NOMO-1 treated with dmso at 0.1 percent for 144 hours (cell line): ENCODE results near the gene BATF3.
A peak's percentile ranks its signal among the peaks of the same experiment; 100 is the strongest.

Experiments
- DNase-seq: peaks from one replicate; lab custom pipeline; 2025; ENCODE audit not compliant: unreplicated experiment; lab: John Stamatoyannopoulos, UW

The BATF3 gene

DNA sequence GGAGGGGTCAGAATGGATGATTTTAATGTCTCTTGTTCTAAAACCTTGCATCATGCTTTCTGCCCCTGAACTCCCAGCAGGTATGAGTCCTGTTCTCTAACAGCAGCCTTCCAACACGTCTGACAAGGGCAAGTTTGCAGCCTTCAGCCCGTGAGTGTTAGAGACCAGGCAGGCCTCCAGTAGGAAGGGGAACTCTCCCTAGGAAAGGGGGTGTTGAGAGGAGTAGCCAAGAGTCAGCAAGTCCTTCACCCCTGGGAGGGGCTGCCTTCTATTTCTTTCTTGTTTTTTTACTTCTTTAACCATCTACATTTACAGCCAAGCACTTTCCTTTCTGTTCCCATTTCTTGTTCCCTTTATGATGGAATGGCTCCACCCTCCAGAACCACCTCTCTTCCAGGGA lies 14.2 kb downstream of the BATF3 start:
- DNase-seq, result no peak

DNA sequence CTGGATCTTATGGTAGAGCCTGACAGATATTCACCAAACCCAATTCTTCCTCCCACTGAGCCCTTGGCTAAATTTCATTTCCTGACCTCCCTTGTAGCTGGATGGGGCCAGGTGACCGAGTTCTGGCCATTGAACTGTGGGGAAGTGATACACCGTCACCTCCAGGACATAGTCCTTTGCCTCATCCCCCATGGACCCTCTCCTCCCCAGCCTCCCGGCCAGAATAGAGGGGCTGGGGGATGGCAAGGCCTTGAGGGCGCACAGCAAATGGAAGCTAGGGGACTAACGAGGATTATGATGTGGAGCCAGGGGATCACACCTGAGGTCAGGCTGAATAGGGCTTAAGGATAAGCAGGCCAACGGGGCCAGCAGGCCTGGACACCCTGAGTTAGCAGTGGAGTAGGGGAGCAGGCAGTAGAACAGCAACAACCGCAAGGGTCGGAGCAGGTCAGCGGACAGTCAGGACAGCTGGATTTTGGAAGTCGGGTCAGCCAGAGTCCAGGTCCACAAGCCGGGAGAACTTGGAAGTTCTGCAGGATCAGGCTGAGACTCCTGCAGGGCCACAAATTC lies 15.0 kb downstream of the BATF3 start:
- no peak for DNase-seq

DNA sequence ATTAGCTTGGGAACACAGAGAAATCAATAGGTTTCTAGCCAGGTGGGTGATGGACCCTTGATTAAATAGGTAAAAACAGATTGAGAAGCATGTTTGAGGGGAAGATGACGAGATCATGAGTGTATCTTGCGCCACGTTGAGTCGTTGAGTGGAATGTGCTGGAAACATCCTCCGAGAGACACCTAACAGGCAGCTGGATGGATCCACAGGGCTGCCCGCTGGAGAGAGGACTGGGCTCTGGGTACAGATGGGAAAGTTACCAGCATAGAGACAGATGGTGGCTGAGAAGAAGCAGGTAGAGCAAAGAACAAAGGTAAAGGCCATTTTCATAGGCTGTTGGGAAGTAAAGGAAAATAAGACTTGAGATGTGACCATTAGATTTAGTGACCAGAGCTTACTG lies 15.6 kb downstream of the BATF3 start:
- DNase-seq, result no peak

DNA sequence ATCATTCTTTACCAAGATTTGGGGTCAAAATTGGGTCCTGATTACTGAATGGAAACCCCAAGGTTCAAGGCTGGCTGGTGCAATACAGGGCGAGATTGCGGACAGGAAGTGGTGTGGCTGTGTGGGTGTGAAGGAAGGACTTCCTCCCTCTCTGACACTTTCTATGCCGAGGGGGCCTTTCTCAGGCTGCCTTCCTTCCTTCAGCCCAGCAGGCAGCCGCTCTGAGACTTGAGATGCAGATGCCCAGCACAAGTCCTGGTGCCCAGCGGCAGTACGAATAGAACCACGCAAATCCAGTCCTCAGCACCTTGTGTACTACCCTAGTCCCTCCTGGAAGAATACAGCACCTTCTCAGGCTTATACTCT lies 16.3 kb downstream of the BATF3 start:
- peak; percentile 83 for DNase-seq

DNA sequence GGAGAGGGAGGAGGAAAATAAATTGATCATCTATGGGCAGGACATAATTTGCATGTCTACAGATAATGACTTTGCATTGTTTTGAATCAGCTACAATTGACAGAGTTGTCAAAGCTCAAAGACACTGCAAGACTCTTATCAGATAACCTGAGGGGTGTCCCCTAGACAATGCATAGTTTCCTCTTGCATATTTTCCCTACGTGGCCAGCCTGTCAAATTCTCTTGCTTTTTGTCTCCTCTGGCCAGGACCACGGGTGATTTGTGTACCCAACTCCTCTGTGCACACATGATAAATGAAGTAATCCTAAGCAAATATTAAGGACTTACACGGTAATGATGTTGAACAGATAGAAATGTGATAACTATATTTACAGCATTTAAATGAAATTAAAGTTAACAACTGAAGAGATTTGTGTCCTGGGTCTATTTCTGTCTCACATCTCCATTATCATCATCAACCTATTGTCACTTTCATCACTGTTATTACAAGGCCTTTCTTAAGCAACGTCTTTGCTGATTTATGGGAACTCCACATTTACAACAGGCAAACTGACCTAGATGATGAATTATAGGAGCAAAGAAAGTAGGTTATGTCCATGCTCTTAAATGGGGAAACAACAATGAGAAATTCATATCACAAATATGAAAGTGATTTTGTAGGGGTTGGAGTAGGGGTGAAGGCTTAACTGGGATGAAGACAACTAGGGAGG lies 18.8 kb downstream of the BATF3 start:
- DNase-seq, result peak; percentile 22

DNA sequence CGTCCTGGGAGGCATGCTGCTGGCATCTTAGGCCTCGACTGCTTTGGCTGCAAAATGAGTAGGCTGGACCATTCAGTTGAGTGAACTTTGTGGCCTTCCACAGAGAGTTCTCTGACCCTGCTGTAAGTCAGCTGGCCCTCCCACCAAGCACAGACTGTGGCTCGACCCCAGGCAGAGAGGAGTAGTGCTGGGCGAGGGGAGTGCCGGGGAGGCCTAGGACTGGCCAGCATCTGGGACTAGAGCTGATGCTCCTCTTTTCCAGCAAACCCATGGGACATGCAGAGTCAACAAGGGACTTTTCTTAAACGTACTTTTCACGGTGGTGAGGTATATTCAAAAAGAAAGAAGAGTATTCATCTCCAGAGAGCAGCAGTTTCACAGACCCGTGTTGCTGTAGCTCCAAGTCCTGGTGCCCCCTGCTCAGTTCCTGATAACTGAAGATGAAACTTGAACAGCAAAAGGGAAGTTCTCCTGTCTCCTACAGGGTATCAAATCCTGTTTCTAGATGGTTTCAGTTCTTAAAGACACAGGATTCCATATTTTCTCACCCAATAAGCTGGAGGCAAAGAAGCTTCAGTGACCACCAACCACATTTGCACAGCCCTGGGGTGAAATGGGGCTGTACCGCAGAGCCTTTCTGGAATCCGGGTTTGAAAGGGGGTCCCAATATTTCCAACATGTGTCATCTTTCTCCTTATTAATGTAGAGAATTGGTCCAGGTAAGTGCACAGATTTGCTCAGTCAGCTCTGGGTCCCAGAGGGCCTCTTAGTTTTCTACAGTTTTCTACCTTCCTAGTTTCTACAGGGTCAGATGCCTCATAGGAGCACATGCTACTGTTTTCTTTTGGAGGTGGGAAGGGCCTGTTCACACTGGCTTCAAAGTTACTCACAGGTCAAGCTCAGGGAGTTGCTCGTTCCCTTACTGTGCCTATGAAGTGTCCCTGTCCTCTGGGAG lies 20.9 kb downstream of the BATF3 start:
- peak; percentile 37 for DNase-seq

DNA sequence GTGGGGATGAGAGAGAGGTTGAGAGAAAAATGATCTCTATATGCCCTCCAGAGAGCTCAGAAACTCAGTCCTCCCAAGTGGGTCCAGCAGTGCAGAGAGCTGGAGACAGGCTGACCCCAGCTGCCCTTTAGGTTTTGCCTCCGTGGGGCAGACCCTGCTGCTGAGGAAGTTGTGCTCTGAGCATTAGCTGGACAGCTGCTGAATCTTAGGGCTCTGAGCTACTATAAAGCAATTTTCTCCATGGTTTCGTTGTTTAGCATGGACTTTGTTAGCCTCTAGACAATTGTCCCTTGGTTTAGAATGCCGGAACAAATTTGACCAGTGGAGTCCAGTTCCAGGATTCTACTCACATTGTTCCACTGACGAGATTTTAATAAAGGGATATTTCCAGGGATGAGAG lies 22.1 kb downstream of the BATF3 start:
- DNase-seq, result no peak

DNA sequence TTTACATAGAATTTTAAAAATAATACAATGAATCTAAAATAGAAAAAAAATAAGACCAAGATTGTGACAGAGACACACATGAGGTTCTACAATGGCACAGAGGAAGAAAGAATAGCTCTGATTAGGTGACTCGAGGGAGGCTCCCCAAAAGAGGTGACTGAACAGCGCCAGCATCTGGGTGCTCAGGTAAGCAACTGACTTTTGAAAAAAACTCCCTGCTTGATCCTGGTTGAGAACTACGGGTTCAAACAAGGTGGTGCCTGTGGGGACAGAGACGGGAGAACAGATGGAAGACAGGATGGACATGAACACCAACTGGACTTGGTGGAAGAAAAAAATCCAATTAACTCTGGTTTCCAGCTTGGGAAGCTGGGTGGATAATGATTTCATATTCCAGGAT lies 22.5 kb downstream of the BATF3 start:
- no peak for DNase-seq

DNA sequence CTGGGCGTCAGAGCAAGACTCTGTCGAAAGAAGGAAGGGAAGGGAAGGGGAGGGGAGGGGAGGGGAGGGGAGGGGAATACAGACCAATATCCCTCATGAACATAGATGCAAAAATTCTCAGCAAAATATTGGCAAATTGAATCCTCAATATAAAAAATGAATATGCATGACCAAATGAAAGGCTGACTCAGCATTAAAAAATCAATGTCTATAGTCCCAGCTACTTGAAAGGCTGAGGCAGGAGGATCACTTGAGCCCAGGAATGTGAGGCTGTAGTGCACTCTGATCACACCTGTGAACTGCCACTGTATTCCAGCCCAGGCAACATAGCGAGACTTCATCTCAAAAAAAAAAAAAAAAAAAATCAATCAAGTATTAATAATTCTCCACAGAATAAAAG lies 24.0 kb downstream of the BATF3 start:
- DNase-seq, result no peak

DNA sequence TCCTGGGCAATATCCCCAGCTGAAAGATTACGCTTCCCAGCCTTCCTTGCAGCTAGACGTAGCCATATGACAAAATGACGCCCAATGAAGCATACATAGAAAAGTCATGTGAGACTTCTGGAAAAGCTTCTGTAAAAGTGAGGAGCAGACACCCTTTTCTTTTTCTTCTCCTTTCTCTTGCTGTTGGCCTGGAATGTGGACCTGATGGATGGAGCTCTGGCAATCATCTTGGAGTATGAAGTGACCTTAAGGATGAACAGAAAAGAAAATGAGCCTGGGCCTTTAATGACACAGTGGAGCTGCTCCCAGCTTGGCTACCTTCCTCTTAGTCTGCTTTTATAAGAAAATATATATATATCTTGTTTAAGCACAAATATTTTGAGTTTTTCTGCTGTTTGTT lies 24.8 kb downstream of the BATF3 start:
- no peak for DNase-seq

DNA sequence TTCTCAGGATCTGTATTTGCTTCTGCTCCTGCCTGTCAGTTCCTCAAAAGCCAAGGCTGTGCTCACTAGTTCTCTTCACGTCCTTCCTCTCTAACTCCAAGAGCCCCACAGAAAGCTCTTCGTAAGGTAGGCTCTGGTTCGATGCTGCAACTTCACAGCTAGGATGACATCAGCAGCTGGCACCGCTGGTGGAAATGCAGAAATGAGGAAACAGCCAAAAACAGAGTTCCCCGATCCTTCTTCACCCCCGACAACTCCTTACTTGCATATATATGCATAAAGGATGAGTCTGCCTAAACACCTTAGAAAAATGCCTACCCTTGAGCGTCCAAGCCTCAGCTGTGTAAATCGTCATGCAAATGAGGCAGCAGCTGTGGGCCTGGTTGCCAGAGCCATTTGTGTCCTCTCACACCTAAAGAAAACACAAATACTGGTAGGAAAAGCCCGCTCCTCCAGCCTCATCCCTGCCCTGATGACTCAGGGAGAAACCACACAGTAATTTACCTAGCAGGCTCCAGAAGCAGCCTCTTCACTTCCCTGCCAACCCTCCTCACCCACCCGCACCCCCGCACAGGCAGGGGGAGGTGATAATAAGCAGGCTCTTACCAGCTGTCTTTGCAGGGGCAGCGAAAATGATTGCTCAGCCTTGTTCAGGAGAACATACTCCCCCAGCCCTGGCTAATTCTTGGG lies 28.2 kb downstream of the BATF3 start:
- peak; percentile 94 for DNase-seq

DNA sequence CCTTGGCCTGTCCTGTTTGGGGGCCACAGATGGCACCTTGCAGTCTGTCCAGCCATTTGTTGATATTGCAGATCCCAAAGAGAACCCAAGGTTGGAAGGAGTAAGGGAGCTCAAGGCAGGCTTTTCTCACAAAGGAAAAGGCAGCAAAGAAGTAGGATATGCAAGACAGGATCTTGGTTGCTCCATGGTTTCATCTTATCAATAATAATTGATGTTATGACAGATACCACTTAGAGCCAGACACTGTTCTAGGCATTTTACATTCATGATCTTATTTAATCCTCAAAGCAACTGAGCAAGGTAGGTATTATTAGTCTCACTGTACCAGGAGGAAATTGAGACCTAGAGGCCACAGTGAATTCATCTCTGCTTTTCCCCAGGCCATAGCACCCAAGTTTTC lies 28.8 kb downstream of the BATF3 start:
- no peak for DNase-seq

DNA sequence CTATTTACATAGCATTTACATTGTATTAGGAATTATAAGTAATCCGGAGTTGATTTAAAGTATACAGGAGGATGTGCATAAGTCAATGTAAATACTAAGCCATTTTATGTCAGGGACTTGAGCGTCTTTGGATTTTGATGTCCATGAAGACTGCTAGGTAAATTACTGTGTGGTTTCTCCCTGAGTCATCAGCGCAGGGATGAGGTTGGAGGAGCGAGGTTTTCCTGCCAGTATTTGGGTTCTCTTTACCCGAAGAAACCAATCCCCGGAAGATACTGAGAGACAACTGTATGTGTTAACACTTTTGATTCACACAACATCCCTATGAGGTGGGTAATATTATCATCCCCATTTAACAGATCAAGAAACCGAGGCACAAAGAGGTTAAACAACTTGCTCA lies 29.3 kb downstream of the BATF3 start:
- DNase-seq, result no peak

DNA sequence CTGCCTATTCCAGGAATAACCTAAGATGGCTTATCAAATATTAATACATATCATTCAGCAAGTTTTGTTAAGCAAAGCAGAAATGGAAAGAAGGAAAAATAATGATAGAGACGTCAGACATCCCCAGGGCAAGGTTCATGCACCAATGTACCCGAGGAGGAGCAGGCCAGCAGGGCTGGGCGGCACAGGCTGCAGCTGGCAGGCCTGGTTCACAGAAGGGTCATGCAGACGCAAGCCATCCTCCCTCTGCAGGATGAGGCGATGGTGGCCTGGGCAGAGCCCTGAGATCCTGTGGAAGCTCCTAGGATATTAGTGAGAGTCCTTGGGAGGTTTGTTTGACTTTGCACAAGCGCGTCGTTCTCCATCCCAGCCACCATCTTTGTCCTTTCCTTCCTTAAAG lies 30.0 kb downstream of the BATF3 start:
- no peak for DNase-seq

DNA sequence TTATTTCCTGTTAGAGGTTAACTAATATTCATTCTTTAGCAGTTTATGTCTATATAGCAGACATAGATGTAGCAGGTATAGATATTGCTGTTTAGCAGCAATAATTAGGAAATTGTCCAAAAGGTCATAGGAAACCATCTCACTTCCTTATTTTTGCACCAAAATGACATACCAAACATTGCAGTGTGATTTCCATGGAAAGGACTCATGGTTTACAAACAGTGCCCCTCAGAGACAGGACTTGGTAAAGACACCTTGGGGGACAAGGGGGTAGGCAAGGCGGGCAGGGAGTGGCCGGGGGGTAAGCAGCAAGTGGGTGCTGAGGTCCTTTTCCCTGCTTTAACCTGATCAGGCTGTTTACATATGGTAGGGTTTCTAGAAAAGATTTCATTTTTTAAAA lies 30.5 kb downstream of the BATF3 start:
- peak; percentile 49 for DNase-seq

DNA sequence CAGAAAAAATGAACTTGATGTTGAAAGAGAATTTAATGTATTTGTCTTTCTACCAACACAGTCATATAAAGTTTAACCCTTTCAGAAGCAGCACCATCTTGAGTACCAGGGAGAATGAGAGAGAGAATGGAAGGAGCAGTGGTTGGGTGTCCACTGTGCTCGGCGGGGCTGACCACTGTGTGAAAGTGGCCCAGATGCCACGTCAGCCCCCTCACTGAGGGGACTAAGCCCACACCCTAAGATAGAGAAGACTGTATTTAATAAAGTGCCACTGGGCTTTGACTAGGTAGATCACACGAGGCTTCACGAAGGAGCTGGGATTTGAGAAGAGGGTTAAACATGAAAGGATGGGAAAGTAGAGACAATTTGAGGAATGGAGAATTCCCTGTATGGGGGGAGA lies 31.2 kb downstream of the BATF3 start:
- DNase-seq, result no peak

DNA sequence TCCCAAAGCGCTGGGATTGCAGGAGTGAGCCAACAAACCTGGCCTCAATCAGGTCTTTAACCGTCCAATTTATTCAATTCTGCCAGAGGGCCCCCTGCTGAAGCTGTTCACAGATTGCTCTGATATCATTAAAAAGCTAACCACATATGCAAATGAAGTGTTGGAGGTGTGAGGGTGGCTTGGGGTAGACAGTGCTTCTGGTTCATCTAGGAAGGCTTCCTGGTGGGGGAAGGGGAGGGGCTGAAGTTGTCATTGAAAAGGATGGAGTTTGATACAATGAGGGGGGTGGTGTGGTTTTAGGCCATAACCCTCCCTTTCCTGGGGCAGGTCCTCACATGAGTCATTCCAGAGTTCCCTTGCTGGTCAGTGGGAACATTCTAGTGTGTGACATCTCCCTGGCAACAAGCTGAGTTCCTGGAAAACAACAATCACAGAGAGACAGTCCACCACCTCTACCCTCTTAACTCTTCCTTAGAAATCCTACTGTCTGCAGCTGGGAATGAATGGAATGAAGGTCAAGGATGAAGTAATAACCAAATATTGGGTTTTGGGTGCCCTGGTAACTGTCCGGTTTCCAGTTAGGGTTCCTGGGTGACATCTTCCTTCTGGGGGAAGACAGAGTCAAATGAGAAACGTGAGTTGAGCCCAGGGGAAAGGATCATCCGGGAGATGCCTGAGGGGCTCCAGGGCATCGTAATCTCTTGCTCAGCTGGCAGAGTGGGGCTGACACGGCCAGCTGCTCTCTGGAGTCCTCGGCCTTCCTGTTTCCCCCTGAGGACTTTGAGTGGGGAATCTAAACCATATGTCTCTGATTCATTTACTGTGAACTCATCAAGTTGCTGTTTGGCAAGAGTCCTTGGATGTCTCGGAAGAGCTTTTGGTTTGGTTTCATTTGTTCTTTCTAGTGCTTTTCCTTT lies 32.2 kb downstream of the BATF3 start:
- no peak for DNase-seq

DNA sequence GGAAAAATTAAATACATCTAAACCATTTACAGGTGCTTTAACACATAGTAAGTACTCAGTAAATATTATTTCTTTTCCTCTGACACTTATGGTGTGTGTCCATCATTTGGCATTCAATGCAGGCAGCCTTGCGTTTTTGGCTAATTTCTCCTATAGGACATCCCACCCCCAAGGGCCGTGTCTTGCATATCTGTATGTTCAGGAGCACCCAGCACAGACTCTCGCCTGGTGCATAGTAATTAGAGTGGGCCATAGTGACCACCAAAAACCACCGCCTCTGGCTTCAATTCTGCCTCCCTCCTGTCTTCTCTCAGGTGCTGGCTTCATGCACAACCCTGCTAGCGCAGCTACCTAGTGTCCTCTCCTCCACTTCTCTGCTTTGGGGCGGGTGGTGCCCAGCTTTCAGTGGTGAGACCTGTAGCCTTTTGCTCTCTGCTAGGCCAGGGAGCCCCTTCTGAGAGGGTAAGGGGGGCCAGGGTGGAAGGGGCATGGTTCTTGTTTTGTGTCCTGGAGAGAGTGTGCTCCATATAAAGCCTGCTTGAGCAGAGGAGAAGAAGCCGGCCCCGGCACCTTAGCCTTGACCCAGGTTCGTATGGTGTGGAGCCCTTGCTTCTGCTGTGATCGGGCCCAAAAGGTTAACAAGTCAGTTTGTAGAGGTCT lies 33.4 kb downstream of the BATF3 start:
- no peak for DNase-seq

DNA sequence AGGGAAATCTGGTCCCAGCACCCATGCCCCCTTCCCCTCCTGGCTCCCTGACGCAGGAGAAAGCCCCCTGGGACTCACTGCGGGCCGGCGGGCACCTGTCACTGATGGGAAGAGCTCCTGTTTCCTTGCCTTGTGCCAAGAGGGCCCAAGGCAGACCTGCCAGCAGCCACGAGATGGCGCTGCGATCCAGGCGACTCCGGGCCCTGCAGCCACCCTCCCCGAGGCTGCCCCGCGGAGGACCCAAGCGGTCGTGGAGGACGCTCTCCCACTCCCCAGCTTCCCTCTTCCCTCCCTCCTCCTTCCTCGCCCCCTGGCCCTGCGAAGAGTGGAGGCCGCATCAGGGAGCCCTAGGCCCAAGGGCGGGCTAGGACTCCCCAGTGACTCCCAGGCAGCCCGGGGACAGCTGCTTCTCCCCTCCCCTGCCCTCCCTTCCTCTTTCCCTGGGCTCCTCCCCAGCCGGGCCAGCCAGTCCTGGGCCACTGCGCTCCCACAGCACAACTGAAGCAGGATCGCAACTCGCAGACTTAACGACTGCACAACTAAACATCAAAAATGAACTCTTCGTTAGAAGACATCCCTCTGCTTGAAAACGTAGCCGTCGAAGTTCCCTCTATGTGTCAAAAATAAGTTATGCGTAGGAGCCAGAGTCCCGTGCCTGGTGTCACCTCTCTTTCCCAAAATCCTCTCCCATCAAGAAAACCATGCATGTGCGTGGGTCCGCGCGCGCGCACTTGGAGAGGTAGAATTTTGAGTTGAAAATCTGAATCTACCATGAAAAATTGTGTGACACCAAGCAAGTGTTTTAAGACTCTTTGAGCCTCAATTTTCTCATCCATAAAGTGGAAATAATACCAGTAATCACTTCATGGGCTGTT lies 34.2 kb downstream of the BATF3 start:
- peak; percentile 69 for DNase-seq
